ENCODE results near the gene SLC51A.
"Not testable (repeated sequence)": the region's sequence is repeated elsewhere in the genome, so short reads cannot be mapped to it uniquely, and the experiment has no call there.

SLC51A gene

DNA sequence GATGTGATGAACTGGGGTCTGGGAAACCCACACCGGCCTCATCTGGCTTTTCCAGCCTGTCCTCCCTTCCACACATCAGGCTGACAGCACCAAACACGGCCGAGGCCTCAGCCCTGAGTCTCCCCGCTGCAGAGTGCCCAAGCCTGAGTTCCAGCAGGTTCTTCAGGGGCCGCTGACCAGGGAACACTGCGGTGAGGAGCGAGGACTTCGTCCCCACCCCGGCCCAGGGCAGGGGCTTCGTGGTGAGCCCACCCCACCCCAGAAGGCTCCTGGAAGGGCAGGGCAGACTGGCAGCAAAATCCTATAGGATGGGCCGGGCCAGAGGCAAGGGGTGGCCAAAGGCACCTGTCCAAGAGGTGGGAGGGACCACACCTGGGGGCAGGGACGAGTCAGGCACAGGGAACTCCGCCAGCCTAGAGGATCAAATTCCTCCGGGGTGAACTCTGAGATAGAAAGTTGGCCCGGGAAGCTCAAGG lies at the start of gene SLC51A:
TSS of gene SLC51A (plus strand) at position 446 of the 476 bp plus-strand sequence. CDS start 179 bp downstream, outside the sequence.
- in situ Hi-C loops (cut with MboI; ENCODE audit: low sequenced_read_pairs): no loop called here

DNA sequence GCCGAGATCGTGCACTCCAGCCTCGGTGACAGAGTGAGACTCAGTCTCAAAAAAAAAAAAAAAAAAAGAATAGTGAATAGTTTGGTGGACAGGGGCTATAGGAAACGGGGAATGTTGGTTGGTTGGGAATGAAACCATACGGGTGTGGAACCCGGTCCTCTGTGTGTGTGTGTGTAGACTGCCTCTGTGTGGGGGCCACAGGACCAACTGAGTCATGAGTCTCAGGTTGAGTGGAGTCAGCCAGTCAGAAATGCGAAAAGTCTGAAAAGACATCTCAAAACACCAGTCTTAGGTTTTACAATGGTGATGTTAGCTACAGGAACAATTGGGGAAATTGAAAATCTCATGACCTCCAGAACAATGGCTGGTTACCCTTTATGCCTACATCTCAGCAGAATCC lies 49.6 kb upstream of the SLC51A start:
- in situ Hi-C loops (cut with MboI; ENCODE audit: low sequenced_read_pairs): no loop called here

DNA sequence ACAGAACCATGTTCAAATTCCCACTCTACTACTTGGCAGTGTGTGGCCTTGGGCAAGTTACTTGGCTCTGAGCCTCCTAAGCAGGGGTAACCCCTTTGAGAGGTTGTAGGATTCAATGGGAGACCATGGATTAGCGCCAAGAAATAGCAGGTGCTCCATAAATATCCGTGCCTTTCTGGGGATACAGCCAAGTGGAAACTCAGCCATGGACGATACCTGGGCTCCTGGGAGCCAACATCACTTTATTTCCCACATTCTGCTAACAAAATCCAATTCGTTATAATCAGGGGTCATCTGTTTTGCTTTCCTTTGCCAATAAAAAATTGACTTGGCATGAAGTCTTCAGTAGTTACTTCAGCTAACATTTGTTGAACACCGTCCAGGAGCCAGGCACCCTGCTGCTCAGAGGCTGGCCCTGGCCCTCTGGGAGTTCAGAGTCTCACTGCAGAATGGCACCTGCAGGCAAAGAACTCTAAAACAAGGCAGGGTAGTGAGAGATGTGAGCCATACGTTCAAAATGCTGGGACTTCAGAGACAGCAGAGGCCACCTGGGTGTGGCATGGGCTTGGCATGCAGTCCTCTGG lies 47.4 kb upstream of the SLC51A start:
- in situ Hi-C loops (cut with MboI; ENCODE audit: low sequenced_read_pairs): no loop called here

DNA sequence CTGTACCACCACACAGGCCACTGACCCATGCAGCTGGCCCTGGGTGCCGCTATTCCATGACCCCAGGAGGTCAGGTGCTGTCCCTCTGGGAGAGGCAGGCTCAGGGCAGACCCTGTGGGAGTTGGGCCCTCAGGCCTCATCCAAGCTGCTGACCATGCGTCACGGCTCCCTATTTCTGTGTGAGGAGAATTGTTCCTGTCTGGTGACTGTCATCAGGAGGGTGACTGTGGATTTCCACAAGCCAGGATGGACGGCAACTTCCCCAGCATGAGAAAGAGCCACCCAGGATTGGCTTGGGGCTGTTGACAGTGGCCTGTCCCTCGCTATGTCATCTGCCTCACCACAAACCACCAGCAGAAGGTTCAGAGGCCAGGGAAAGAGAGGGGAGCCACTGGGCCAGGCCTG lies 46.5 kb upstream of the SLC51A start:
- in situ Hi-C loops (cut with MboI; ENCODE audit: low sequenced_read_pairs): no loop called here

DNA sequence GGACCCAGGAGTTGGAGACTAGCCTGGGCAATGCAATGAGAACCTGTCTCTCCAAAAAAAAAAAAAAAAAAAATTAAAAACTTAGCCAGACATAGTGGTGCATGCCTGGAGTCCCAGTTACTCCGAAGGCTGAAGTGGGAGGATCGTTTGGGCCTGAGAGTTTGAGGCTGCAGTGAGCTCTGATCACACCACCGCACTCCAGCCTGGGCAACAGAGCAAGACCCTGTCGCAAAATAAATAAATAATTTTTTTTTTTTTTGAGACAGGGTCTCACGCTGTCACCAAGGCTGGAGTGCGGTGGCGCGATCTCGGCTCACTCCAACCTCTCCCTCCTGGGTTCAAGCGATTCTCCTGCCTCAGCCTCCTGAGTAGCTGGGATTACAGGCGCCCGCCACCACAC lies 46.0 kb upstream of the SLC51A start:
- in situ Hi-C loops (cut with MboI; ENCODE audit: low sequenced_read_pairs): not testable (repeated sequence)

DNA sequence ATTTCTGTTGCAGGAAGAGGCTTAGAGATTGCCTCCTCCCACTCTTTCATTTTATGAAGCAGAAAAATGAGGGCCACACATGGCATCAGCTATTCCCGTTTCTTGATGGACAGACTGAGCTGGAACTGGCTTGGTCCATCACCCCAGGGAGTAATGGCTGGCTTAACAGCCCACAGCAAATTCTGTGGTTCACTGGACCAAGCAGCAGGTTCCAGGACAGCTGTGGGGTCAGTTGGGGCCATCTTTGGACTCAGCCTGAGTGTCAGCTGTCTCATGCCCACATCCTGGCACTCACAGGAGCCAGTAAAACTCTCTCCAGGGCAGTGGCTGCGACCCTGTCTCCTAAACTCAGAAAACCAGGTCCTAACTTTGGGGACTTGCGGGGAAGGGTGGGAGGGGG lies 41.7 kb upstream of the SLC51A start:
- in situ Hi-C loops (cut with MboI; ENCODE audit: low sequenced_read_pairs): no loop called here

DNA sequence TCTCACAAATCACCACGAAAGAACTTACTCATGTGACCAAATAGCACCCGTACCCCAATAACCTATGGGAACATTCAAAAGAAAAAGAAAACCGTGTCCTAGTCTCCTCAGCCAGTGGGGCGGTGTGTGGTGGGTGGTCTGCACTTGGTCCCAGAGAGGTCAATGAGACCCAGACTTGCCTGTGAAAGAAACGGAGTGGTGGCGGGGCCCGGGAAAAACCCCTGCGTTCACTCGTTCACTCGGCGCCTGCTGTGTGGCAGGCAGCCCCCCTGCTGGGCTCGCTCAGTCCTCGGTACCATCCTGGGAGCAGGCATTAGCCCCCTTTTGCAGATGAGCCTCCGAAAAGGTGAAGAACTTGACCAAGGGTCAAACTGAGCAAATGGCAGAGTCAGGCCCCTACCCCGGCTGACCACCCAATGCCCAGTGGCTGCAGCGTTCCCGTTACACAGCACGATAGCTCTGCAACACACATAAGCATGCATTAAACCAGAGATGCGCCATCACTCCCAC lies 41.2 kb upstream of the SLC51A start:
- in situ Hi-C loops (cut with MboI; ENCODE audit: low sequenced_read_pairs): no loop called here

DNA sequence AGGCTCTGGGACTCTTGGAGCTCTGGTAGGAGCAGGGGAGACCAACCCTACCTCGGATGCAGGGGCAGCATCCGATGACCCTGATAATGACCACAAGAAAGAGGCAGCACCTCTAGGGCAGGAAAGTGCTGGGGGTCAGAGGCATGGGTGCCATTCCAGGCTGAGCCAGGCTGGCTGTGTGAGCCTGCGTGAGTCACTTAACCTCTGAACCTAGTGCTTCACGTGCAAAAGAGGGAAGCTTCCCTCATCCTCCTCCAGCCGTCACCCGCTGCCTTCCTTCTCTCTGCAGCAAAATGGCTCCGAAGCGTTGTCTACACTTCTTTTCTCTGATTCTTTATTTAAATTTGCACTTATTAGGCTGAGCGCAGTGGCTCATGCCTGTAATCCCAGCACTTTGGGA lies 40.6 kb upstream of the SLC51A start:
- in situ Hi-C loops (cut with MboI; ENCODE audit: low sequenced_read_pairs): no loop called here

DNA sequence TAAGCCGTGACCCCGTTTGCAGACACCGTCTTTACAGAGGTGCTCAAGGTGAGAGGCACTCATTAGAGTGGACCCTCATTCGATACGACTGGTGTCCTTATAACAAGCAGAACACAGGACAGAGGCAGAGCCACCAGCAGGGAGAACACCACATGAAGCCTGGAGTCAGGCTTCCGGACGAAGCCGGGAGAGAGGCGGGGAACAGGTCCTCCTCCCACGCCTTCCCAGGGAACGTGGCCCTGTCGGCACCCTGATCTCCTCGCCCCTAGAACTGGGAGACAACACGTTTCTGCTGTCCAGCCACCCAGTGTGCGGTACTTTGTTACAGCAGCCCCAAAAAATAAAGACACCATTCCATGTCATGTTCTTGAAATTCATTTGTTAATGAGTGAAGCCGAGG lies 38.8 kb upstream of the SLC51A start:
- in situ Hi-C loops (cut with MboI; ENCODE audit: low sequenced_read_pairs): no loop called here

DNA sequence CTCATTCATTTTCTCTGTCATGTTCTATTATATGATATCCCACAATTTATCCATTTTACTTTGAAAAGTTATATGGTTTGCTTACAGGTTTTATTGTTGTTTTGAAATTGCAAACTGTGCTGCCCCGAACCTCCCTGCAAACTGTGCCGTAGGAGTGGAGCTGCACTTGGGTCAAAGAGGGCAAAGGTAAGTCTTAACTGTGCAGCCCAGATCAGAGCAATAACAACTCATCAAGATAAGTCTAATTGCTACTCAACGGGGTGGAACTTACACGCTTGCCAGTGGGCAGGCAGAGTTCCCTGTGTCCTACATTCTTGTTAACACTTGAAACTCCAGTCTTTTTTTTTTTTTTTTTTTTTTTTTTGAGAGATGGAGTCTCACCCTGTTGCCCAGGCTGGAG lies 38.4 kb upstream of the SLC51A start:
- in situ Hi-C loops (cut with MboI; ENCODE audit: low sequenced_read_pairs): no loop called here

DNA sequence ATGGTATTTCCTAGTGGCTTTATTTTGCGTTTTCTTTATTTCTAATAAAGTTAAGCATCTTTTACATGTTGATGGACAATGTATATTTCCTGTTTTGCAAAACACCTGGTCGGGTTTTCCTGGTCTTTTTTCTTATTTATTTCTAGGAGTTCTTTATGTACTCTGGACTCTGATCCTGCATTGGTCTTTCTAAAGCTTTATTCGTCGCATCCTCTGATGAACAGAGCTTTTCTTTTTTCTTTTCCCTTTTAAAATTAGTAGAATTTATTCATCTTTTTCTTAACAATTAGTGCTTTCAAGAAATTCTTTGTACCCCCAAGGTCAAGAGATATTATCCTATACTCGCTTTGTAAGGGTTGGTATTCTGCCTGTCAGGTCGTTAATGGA lies 37.3 kb upstream of the SLC51A start:
- in situ Hi-C loops (cut with MboI; ENCODE audit: low sequenced_read_pairs): no loop called here

DNA sequence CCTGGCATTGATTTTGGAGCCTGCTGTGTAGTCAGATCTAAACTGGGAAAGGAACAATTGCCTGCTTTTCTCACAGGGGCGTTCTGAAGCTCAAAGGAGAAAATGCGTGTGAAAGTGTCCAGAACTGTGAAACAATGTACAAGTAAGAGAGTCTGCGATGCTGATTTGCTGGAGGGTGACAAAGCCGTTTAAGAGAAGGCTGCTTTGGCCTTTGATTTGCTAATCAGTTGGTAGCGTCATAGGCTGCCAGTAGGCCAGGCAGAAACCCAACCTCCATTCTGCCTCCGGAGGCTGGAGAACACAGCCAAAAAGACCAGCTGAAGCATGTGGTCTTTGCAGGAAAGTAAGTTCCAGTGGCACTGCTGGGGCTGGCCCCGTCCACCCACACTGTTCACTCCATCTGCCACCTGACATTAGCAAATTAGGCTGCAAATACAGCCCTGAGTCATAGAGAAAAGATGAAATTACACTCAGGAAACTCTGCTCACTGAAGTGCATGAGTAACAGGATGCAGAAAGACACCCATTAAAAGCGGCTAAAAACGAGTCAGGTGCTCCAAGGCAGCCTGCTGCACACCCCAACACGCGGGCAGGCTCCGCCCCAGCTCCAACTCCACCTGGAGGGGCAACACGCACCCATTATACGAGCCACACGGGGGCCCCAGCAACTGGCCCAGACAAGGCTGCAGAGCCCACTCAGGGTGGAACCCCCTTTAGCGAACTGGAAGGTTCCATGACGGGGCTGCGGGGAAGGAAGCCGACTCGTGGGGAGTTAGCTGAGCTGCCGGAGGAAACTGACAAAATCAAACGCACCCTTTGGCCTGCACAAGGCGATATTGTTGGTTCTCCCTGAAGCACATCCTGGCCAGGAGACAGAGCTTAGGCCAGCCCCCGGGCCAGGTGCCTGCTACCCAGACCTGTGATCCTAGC lies 36.7 kb upstream of the SLC51A start:
- in situ Hi-C loops (cut with MboI; ENCODE audit: low sequenced_read_pairs): no loop called here

DNA sequence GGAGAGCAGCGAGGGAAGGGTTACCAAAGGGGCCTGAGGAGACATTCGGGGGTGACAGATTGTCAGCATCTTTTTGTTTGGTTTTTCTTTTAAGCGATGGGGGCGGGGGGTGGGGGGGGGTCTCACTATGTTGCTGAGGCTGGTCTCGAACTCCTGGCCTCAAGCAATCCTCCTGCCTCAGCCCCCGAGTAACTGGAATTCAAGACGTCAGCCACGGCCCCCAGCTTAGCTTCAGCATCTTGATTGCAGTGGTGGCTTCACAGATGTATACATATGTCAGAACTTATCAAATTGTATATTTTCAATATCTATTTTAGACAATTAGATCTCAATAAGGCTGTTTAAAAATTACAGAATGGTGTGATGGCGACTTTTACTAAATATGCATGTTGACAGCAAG lies 36.0 kb upstream of the SLC51A start:
- in situ Hi-C loops (cut with MboI; ENCODE audit: low sequenced_read_pairs): no loop called here

DNA sequence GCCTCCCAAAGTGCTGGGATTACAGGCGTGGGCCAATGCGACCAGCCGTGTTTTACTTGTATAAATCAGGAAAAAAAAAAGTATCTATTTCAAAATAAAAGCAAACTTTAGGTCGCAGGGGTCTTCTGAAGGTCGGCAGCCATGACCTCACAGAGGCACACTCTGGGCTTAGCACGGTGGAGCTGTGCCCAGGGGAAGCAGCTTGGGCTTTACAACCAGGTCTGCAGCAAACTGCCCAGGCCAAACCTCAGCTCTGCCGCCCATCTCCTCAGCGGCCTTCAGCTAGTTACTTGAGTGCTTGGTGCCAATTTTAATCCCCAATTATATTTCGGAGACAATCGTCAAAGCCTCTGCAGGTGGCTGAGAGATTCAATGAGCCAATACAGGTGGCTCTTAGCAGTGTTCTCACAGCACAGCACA lies 35.2 kb upstream of the SLC51A start:
- in situ Hi-C loops (cut with MboI; ENCODE audit: low sequenced_read_pairs): no loop called here

DNA sequence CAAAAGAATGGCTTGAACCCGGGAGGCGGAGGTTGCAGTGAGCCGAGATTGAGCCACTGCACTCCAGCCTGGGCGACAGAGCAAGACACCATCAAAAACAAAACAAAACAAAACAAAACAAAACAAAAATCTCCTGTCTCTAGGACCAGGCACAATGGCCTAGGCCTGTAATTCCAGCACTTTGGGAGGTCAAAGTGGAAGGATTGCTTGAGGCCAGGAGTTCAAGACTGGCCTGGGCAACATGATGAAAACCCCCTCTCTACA lies 32.2 kb upstream of the SLC51A start:
- in situ Hi-C loops (cut with MboI; ENCODE audit: low sequenced_read_pairs): not testable (repeated sequence)

DNA sequence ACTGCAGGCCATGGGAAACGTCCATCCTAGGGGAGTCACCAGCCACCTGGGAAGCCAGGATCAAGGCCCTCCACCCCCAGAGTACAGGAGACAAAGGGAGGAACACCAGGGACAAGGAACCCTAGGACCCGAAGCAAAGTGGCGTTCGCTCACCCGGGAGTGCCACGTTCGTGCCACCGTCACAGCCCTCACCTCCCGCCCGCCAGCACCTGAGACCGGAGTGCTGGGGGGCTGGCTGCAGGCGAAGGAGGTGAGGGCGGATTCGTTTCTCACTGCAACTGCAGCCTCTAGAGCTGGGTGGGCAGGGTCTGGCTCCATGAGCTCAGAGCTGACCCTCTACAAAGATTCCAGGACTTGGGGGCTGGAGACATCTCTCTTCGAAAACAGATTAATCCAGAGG lies 31.5 kb upstream of the SLC51A start:
- in situ Hi-C loops (cut with MboI; ENCODE audit: low sequenced_read_pairs): no loop called here

DNA sequence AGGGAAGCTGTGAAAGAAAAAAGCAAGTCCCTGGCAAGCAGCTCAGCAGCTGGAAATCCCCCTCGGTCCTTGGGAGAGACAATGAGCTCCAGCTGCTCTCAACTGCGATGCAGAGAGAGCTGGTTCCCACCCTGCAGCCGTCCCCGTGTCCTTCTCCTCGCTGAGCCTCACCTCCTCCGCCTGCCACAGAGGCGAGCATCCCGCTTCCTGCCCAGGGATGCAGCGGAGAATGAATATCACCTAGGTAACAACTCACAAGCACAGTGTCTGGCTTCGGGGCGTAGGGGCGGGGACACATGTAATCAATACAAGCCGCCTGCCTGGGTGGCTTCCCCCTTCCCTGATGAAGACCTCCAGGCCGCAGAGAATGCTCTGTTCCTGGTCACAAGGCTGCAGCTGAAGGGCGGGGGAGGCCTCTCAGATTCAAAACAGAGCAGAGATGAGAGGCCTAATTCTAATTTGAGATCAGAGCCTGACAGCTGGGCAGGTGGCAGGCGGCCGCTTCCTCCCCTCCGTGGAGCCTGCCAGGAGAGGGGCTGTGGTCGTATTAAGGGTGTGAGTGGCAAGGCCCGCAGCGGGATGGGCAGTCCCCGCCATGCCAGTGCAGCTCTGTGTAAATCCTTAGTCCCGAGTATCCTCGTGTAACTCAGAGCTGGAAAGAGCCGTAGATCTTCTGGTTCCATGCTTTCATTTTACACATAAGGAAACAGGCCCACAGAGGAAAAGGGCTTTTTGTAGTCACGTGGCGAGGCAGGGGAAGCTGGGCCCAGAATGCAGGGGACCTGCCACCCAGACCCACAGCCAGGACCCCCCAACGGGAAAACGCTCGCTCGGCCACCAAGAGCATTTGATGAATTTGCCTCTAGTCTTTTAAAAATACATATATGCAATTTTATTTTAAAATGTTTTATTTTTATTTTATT lies 29.4 kb upstream of the SLC51A start:
- in situ Hi-C loops (cut with MboI; ENCODE audit: low sequenced_read_pairs): no loop called here

DNA sequence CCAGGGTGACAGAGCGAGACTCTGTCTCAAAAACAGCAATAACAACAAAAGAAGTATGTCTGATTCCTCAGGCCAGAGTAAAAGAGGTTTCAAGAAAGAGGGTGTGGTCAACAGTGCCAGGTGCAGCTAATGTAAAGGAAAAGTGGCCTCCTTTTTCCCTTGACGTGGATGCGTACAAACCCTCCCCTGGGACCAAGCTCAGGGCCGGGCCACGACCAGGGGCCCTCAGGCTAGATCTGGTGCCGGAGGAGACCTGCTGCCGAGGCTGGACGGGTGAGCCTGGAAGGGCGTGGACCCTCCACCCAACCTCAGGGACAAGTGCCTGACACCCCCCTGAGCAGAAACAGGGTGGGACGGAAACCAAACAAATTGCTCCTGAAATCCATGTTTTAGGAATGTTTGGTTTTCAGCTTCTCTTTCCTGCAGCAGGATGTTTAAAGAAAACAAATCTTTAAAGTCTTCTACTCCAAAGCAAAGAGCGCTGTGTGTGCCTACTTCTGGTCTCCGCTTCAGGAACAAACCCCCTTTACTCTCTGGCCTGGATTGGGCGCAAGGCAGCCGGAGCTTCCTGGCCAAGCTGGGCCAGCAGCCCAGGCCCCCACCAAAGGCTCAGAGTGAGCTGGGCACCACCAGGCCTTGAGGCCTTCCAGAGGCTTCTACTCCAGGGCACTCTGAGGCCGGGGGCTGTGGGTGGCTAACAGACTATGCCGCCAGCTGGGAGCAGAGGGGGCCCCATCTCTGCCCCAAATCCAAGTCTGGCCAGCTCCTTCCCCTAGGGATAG lies 26.6 kb upstream of the SLC51A start:
- in situ Hi-C loops (cut with MboI; ENCODE audit: low sequenced_read_pairs): no loop called here

DNA sequence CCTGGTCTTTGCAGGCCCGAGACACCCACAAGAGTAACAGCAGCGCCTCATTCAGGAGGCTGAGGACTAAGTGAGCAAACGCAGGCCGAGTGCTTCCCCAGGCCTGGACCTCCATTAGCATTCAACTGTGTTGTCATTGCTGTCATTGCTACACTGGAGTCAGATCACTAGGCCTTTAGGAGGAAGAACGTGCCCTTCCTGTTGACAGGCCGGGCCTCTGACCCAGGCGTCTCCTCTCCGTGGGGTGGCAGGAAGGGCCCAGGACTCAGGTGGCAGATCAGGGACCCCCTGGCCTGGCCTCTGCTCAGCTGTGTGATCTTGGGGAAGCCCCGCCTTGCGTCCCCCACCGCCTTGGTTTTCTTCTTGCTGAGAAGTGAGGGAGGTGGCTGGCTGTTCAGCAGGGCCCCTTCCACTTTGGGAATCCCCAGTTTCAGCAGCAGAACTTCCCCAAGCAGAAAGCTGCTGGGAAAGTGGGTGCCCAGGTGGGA lies 24.3 kb upstream of the SLC51A start:
- in situ Hi-C loops (cut with MboI; ENCODE audit: low sequenced_read_pairs): no loop called here

DNA sequence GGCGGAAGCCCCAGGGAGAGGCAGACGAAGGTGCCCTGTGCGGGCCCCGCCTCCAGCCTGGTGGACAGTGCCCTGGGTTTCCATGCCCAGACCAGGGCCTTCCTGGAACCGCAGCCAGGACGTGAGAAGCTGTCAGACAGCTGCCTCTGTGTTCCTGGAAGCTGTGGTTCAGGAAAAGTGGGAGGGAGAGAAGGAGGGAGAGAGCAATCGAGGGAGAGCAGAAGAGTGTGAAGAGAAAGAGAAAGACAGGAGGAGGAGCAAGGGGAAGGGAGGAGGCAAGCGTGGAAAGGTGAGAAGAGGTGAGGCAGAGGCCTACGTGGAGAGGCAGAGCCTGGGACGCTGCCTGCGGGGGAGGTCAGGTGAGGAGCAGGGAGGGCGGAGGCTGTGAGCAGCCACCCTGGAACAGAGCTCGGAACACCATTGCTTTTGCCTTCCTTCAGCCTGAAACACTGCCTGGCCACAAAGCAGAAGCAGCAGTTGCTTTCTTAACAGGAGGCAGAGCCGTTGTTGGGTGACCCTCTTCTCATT lies 23.7 kb upstream of the SLC51A start:
- in situ Hi-C loops (cut with MboI; ENCODE audit: low sequenced_read_pairs): no loop called here
